Subcutaneous preadipocyte (primary cell): ENCODE data around the gene MATN1. TPM values are rescaled to one million over a fixed set of nuclear protein-coding genes. Genes with fewer than 3 reads are reported as not detected.

Source experiments
- small RNA-seq: library from RNA; depleted of rRNA; stranded (forward); fragments of <200 nt; gene quantifications from one replicate; pipeline ENCODE3, GENCODE V24; 2012
- total RNA-seq: library from RNA; depleted of rRNA; stranded (reverse); fragments of >200 nt; gene quantifications from 2 replicates; pipeline ENCODE4 v1.2.3, GENCODE V29; 2012

MATN1 gene
- 0.37 TPM in 1 of 2 replicates, not detected in the other for total RNA-seq

GRCh38 chr1:30723331-30723755 is at the start of gene MATN1:
TSS of gene MATN1 (minus strand) at chr1:30723585. CDS start at chr1:30723551, 34 bp downstream.

GRCh38 chr1:30757352-30758120 is 34.2 kb upstream of the MATN1 start, which contains the start of gene LAPTM5:
TSS of gene LAPTM5 (minus strand) at chr1:30757774. CDS start at chr1:30757745, 29 bp downstream.

Small RNA genes lying within 50 kb of the gene (small RNA-seq; reads per million reads assigned to genes)
- not detected for gene MIR4420

Other genes starting within 250 kb of the MATN1 start
- 0.37 and 0.39 TPM in 2 replicates for gene LAPTM5, start 34.2 kb upstream of the MATN1 start, total RNA-seq
- gene SDC3, start 185.2 kb upstream of the MATN1 start, total RNA-seq, result 14.3 and 14.5 TPM in 2 replicates